HEK293 (cell line): ENCODE measurements around the gene ACADVL.

Experiments
- CTCF ChIA-PET: fragments of 350-600 bp; formaldehyde crosslinking; extraction: SDS; loops from one replicate; lab custom pipeline; 2021; ENCODE audit warnings: antibody characterized with exemption; lab: Yijun Ruan, JAX
- POLR2A ChIA-PET: fragments of 300-600 bp; formaldehyde crosslinking; extraction: SDS; loops from one replicate; lab custom pipeline; 2020; ENCODE audit warnings: antibody characterized with exemption, inconsistent platforms; lab: Yijun Ruan, JAX
- H3K27ac ChIP-seq: fragments of 200-500 bp; sonication (Bioruptor generic); 2 replicates; pipeline ENCODE4 v1.5.1; 2014; ENCODE audit warnings: low read depth, low read length, control low read depth, inconsistent platforms; ENCODE audit errors: extremely low read depth
- H3K36me3 ChIP-seq, 2 experiments: fragments of 200-500 bp in 1 of 2; sonication (Bioruptor generic) in 1 of 2; 1 replicate in 1 of 2; 2 replicates in 1 of 2; pipeline ENCODE4 v1.5.1; 2014 to 2017; ENCODE audit warnings: inconsistent platforms in 2 of 2, low read length in 2 of 2; ENCODE audit not compliant: control insufficient read depth in 2 of 2, insufficient read depth in 1 of 2
- H3K4me1 ChIP-seq: fragments of 200-500 bp; sonication (Bioruptor generic); 2 replicates; pipeline ENCODE4 v1.5.1; 2014; ENCODE audit warnings: mild to moderate bottlenecking, low read length, inconsistent platforms; ENCODE audit not compliant: control insufficient read depth, insufficient read depth
- H3K4me3 ChIP-seq: 2 replicates; pipeline ENCODE4 v1.5.1; 2011; ENCODE audit warnings: low read depth, mild to moderate bottlenecking, control low read depth, low read length, moderate library complexity
- H3K9me3 ChIP-seq: fragments of 200-500 bp; sonication (Bioruptor generic); 2 replicates; pipeline ENCODE4 v1.5.1; 2014; ENCODE audit warnings: low read depth, low read length, inconsistent platforms; ENCODE audit not compliant: control insufficient read depth, insufficient read depth
- HOXD13 ChIP-seq: sonication (generic); formaldehyde crosslinking; IDR thresholded peaks from 2 replicates; pipeline ENCODE4 v1.8.0; 2022; ENCODE audit warnings: missing genetic modification reagents, borderline replicate concordance
- KLF16 ChIP-seq: fragments of 450-650 bp; formaldehyde crosslinking; IDR thresholded peaks from 2 replicates; pipeline ENCODE4 v1.5.1; 2017; ENCODE audit warnings: missing biosample characterization, missing genetic modification characterization
- PRDM1 ChIP-seq: fragments of 450-650 bp; formaldehyde crosslinking; IDR thresholded peaks from 2 replicates; pipeline ENCODE4; 2016; ENCODE audit warnings: missing biosample characterization, missing genetic modification characterization
- WT1 ChIP-seq: fragments of 450-650 bp; formaldehyde crosslinking; IDR thresholded peaks from 2 replicates; pipeline ENCODE4 v1.5.1; 2016; ENCODE audit warnings: missing biosample characterization, missing genetic modification characterization
- ZNF138 ChIP-seq: fragments of 450-650 bp; formaldehyde crosslinking; IDR thresholded peaks from 2 replicates; pipeline ENCODE4 v1.5.1; 2016; ENCODE audit warnings: missing biosample characterization, missing genetic modification characterization, borderline replicate concordance
- ZNF366 ChIP-seq: fragments of 450-650 bp; formaldehyde crosslinking; conservative IDR thresholded peaks from 2 replicates; pipeline ENCODE4 v1.5.1; 2016; ENCODE audit warnings: missing biosample characterization, missing genetic modification characterization
- ZNF426 ChIP-seq: fragments of 450-650 bp; formaldehyde crosslinking; IDR thresholded peaks from 2 replicates; pipeline ENCODE4 v1.5.1; 2017; ENCODE audit warnings: missing biosample characterization, missing genetic modification characterization, mild to moderate bottlenecking, inconsistent platforms, moderate library complexity
- ZNF529 ChIP-seq: fragments of 450-650 bp; formaldehyde crosslinking; IDR thresholded peaks from 2 replicates; pipeline ENCODE4 v1.5.1; 2017; ENCODE audit warnings: missing genetic modification characterization, missing biosample characterization; ENCODE audit not compliant: insufficient replicate concordance
- ZNF596 ChIP-seq: fragments of 450-650 bp; IDR thresholded peaks from 2 replicates; pipeline ENCODE4 v1.5.0; 2018; ENCODE audit warnings: missing biosample characterization, mild to moderate bottlenecking, missing genetic modification characterization, moderate library complexity
- ZNF629 ChIP-seq: fragments of 450-650 bp; formaldehyde crosslinking; IDR thresholded peaks from 2 replicates; pipeline ENCODE4 v1.5.1; 2017; ENCODE audit warnings: missing biosample characterization, missing genetic modification characterization
- ZNF670 ChIP-seq: fragments of 450-650 bp; formaldehyde crosslinking; IDR thresholded peaks from 2 replicates; pipeline ENCODE4 v1.5.1; 2016; ENCODE audit warnings: missing biosample characterization, missing genetic modification characterization, low read depth
- ZNF692 ChIP-seq: fragments of 450-650 bp; formaldehyde crosslinking; IDR thresholded peaks from 2 replicates; pipeline ENCODE4 v1.5.1; 2016; ENCODE audit warnings: missing biosample characterization, missing genetic modification characterization
- ZSCAN23 ChIP-seq: fragments of 450-650 bp; formaldehyde crosslinking; IDR thresholded peaks from 2 replicates; pipeline ENCODE4 v1.5.1; 2016; ENCODE audit warnings: missing biosample characterization, missing genetic modification characterization
- TF ChIP-seq, protein P1 (sequence below): fragments of 450-650 bp; formaldehyde crosslinking; IDR thresholded peaks from 2 replicates; pipeline ENCODE4 v1.5.1; 2016; ENCODE audit warnings: missing biosample characterization, missing genetic modification characterization

Gene ACADVL

GRCh38 chr17:7191571-7192270 lies 28.0 kb upstream of the ACADVL start (continued):
- TF ChIP-seq, protein P1, sequence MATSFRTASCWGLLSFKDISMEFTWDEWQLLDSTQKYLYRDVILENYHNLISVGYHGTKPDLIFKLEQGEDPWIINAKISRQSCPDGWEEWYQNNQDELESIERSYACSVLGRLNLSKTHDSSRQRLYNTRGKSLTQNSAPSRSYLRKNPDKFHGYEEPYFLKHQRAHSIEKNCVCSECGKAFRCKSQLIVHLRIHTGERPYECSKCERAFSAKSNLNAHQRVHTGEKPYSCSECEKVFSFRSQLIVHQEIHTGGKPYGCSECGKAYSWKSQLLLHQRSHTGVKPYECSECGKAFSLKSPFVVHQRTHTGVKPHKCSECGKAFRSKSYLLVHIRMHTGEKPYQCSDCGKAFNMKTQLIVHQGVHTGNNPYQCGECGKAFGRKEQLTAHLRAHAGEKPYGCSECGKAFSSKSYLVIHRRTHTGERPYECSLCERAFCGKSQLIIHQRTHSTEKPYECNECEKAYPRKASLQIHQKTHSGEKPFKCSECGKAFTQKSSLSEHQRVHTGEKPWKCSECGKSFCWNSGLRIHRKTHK (tag by site-specific recombination): no peak
- TF ChIP-seq ZNF529 (tag by site-specific recombination) (no peak), ZNF596 (tag by site-specific recombination) (no peak), KLF16 (tag by site-specific recombination) (no peak), ZSCAN23 (no peak)

DNA sequence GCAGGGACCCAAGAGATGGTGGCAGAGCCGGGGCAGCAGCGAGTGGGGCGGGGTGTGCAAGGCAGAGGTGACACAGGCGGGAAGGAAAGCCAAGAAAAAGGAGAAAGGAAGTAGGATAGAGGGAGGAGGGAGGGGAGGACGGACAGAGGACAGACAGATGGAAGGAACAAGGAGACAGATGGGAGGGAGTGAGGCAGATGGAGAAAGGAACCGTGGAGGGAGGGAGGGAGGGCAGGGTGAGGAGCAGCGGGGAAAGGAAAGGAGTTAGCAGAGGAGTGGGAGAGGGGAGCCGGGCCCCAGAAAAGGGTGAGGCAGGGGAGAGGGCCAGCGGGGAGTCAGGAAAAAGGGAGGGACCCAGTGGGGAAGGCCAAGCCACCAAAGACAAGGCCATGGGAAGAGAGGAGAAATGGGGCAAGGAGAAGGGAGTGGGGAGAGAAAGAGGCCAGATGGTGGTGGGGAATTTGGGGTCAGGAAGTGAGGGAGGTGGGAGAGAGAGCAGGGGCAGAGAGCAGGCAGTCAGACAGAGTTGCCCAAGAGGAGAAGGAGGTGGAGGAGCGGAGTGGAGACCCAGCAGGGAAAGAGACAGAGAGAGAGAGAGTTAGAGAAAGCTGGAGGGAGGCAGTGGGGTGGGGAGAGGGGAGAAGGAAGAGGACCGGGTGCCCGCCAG lies 27.3 kb upstream of the ACADVL start:
- CTCF ChIA-PET: interaction anchor here (1.3 kb wide), 1 partner anchor 15 kb away, joined by 3 read pairs; no protein-coding TSS in a partner anchor

GRCh38 chr17:7195971-7196370 lies 23.8 kb upstream of the ACADVL start:
- POLR2A ChIA-PET: interaction anchor here (0.6 kb wide), 1 partner anchor 239 kb away, joined by 4 read pairs; no protein-coding TSS in a partner anchor
- TF ChIP-seq ZNF670 (no peak), ZNF366 (tag by site-specific recombination) (no peak), HOXD13 (CRISPR knock-in tag) (no peak)
- no peaks in the 10 kb centered on the region for H3K9me3 ChIP-seq
- H3K4me1 ChIP-seq: no peaks in the 10 kb centered on the region
- H3K36me3 ChIP-seq: peaks cover 12 to 56% of the 10 kb centered on the region in 2 experiments; a peak in 2 of 3 replicates
- CTCF ChIA-PET: interaction anchor here (0.6 to 2.1 kb wide), 2 partner anchors 18 to 988 kb away, joined by 3 to 8 read pairs; no protein-coding TSS in a partner anchor
- H3K27ac ChIP-seq: no peak overlapping the region
- H3K4me3 ChIP-seq: no peak overlapping the region

More for the DNA sequence above, 27.3 kb upstream of the ACADVL start:
- Histone ChIP-seq H3K4me1 (no peaks in the 10 kb centered on the region), H3K36me3 (peaks cover 0 to 57% of the 10 kb centered on the region in 2 experiments; a peak in 2 of 3 replicates), H3K9me3 (no peaks in the 10 kb centered on the region), H3K27ac (no peak overlapping the region), H3K4me3 (no peak overlapping the region)
- TF ChIP-seq PRDM1 (tag by site-specific recombination): peak; percentile 96
- no peak for TF ChIP-seq ZNF692 (tag by site-specific recombination)
- no peak for TF ChIP-seq ZNF426 (tag by site-specific recombination)
- TF ChIP-seq ZNF366 (tag by site-specific recombination): peak; percentile 78
- 0 out of 2 replicates have a peak, but pooled peaks have one; percentile 16 for TF ChIP-seq WT1 (tag by site-specific recombination)
- POLR2A ChIA-PET: no interaction called here

GRCh38 chr17:7196651-7197401 lies 22.9 kb upstream of the ACADVL start:
- Histone ChIP-seq H3K4me3 (no peak overlapping the region), H3K27ac (no peak overlapping the region), H3K4me1 (no peaks in the 10 kb centered on the region), H3K9me3 (no peaks in the 10 kb centered on the region), H3K36me3 (peaks cover 12 to 55% of the 10 kb centered on the region in 2 experiments; a peak in 2 of 3 replicates)
- CTCF ChIA-PET: interaction anchor here (0.6 to 2.1 kb wide), 2 partner anchors 19 to 987 kb away, joined by 3 to 8 read pairs; no protein-coding TSS in a partner anchor
- 0 out of 2 replicates have a peak, but pooled peaks have one; percentile 22 for TF ChIP-seq ZNF629 (tag by site-specific recombination)
- no peak for TF ChIP-seq ZNF138 (tag by site-specific recombination)
- POLR2A ChIA-PET: interaction anchor here (0.6 kb wide), 1 partner anchor 238 kb away, joined by 4 read pairs; no protein-coding TSS in a partner anchor
